H1 (cell line): ENCODE data around the gene CABLES2. TPM values are rescaled to one million over a fixed set of nuclear protein-coding genes. Genes with fewer than 3 reads are reported as not detected.

Experiments used
- CTCF ChIA-PET: fragments of 300-600 bp; sonication (Branson Sonifier 250); formaldehyde crosslinking; loops from one replicate; lab custom pipeline; 2021; ENCODE audit not compliant: partially characterized antibody; lab: Charles Lee
- POLR2A ChIA-PET: fragments of 300-600 bp; sonication (Branson Sonifier 250); formaldehyde crosslinking; loops from one replicate; lab custom pipeline; 2021; ENCODE audit warnings: inconsistent platforms; ENCODE audit not compliant: partially characterized antibody; lab: Charles Lee
- DNase-seq, 2 experiments: peaks; one replicate each; pipeline versions ENCODE4 v3.0.0 to v3.0.0-alpha.2; 2010 to 2022; ENCODE audit warnings: low spot score in 2 of 2, low read depth in 1 of 2, mixed read lengths in 1 of 2
- FAIRE-seq: peaks from 2 replicates; lab custom pipeline; 2011; peaks lifted over from hg19 to GRCh38; lab: Jason Lieb, UNC
- H2AFZ ChIP-seq: 2 replicates; pipeline ENCODE4 v1.8.1; 2012; ENCODE audit warnings: low read length, inconsistent platforms
- H2AK5ac ChIP-seq: 2 replicates; pipeline ENCODE4 v1.6.1; 2013; ENCODE audit warnings: low read depth, low read length
- H2BK120ac ChIP-seq: replicated peaks from 2 replicates; pipeline ENCODE3; 2013; ENCODE audit warnings: low read depth, low read length, inconsistent platforms
- H2BK12ac ChIP-seq: 2 replicates; pipeline ENCODE4 v1.6.1; 2013; ENCODE audit warnings: low read depth, low read length
- H2BK15ac ChIP-seq: 2 replicates; pipeline ENCODE4 v1.6.1; 2013; ENCODE audit warnings: low read length
- H2BK20ac ChIP-seq: 2 replicates; pipeline ENCODE4 v1.6.1; 2013; ENCODE audit warnings: low read length
- H2BK5ac ChIP-seq: 2 replicates; pipeline ENCODE4 v1.6.1; 2013; ENCODE audit warnings: low read depth, low read length
- H3K14ac ChIP-seq: 2 replicates; pipeline ENCODE4 v1.6.1; 2013; ENCODE audit warnings: inconsistent platforms; ENCODE audit not compliant: insufficient read length
- H3K18ac ChIP-seq: 2 replicates; pipeline ENCODE4 v1.6.1; 2013; ENCODE audit warnings: low read length; ENCODE audit errors: extremely low read depth
- H3K23ac ChIP-seq: 2 replicates; pipeline ENCODE4 v1.6.1; 2013; ENCODE audit warnings: inconsistent platforms; ENCODE audit not compliant: insufficient read length
- H3K23me2 ChIP-seq: 2 replicates; pipeline ENCODE4 v1.6.1; 2013; ENCODE audit warnings: low read depth, low read length
- H3K27ac ChIP-seq: 2 replicates; pipeline ENCODE4 v1.6.1; 2011; ENCODE audit warnings: low read depth, low read length, inconsistent platforms
- H3K27me3 ChIP-seq, 4 experiments: replicated peaks in 1 of 4; 1 replicate in 1 of 4; 2 replicates in 3 of 4; pipeline versions ENCODE4 v1.6.1 to v1.8.1; 2011 to 2013; ENCODE audit warnings: low read length in 3 of 4, mild to moderate bottlenecking in 3 of 4, inconsistent platforms in 2 of 4, mixed read lengths in 2 of 4, moderate library complexity in 1 of 4; ENCODE audit not compliant: control insufficient read depth in 3 of 4, insufficient read depth in 3 of 4; ENCODE audit errors: extremely low read depth in 1 of 4
- H3K36me3 ChIP-seq, 4 experiments: 2 replicates each; pipeline versions ENCODE4 v1.6.1 to v1.8.1; 2011 to 2013; ENCODE audit warnings: mild to moderate bottlenecking in 4 of 4, low read length in 3 of 4, moderate library complexity in 2 of 4, control low read depth in 1 of 4, inconsistent platforms in 1 of 4; ENCODE audit not compliant: insufficient read depth in 4 of 4, control insufficient read depth in 2 of 4
- H3K4ac ChIP-seq: replicated peaks from 2 replicates; pipeline ENCODE3; 2013; ENCODE audit warnings: low read length, low read depth, mixed read lengths, inconsistent platforms; ENCODE audit not compliant: insufficient read length
- H3K4me1 ChIP-seq, 4 experiments: replicated peaks in 1 of 4; 1 replicate in 1 of 4; 2 replicates in 3 of 4; pipeline versions ENCODE4 v1.6.1 to v1.8.1; 2011 to 2013; ENCODE audit warnings: low read length in 3 of 4, inconsistent platforms in 2 of 4, mixed read lengths in 1 of 4; ENCODE audit not compliant: insufficient read depth in 4 of 4, control insufficient read depth in 3 of 4
- H3K4me2 ChIP-seq, 2 experiments: 2 replicates each; pipeline versions ENCODE4 v1.6.1 to v1.8.1; 2011 to 2013; ENCODE audit warnings: low read depth in 2 of 2, low read length in 2 of 2, control low read depth in 1 of 2, inconsistent platforms in 1 of 2, mild to moderate bottlenecking in 1 of 2; ENCODE audit not compliant: insufficient read depth in 1 of 2
- H3K4me3 ChIP-seq, 4 experiments: fragments of 200-600, 300-600 bp in 1 of 4; sonication (generic), shearing (Covaris generic), sonication (Bioruptor Twin) in 1 of 4; 2 replicates each; pipeline versions ENCODE4 v1.5.1 to v1.8.1; 2011 to 2016; ENCODE audit warnings: low read length in 4 of 4, low read depth in 3 of 4, control low read depth in 2 of 4, inconsistent platforms in 2 of 4, mild to moderate bottlenecking in 2 of 4, mixed read lengths in 1 of 4, moderate library complexity in 1 of 4; ENCODE audit not compliant: insufficient read depth in 2 of 4; ENCODE audit errors: extremely low read depth in 1 of 4
- H3K56ac ChIP-seq: replicated peaks from 2 replicates; pipeline ENCODE3; 2013; ENCODE audit warnings: low read depth, mild to moderate bottlenecking, mixed read lengths, low read length, inconsistent platforms; ENCODE audit not compliant: insufficient read length
- H3K79me1 ChIP-seq: 2 replicates; pipeline ENCODE4 v1.6.1; 2013; ENCODE audit warnings: low read depth, low read length, control low read depth
- H3K79me2 ChIP-seq, 2 experiments: 2 replicates each; pipeline versions ENCODE4 v1.6.1 to v1.8.1; 2012 to 2013; ENCODE audit warnings: low read length in 2 of 2, mild to moderate bottlenecking in 2 of 2, inconsistent platforms in 1 of 2; ENCODE audit not compliant: insufficient read depth in 2 of 2, control insufficient read depth in 1 of 2
- H3K9ac ChIP-seq, 4 experiments: replicated peaks in 1 of 4; 1 replicate in 1 of 4; 2 replicates in 3 of 4; pipeline versions ENCODE4 v1.6.1 to v1.8.1; 2011 to 2013; ENCODE audit warnings: low read depth in 3 of 4, low read length in 3 of 4, control low read depth in 2 of 4, mild to moderate bottlenecking in 2 of 4, moderate library complexity in 2 of 4, inconsistent platforms in 1 of 4; ENCODE audit errors: extremely low read depth in 1 of 4
- H3K9me3 ChIP-seq, 2 experiments: 2 replicates each; pipeline versions ENCODE4 v1.6.1 to v1.8.1; 2012 to 2013; ENCODE audit warnings: mild to moderate bottlenecking in 2 of 2, moderate library complexity in 2 of 2, control low read depth in 1 of 2, inconsistent platforms in 1 of 2, low read depth in 1 of 2, low read length in 1 of 2, mixed read lengths in 1 of 2; ENCODE audit not compliant: insufficient read depth in 2 of 2
- H4K20me1 ChIP-seq, 2 experiments: replicated peaks in 1 of 2; 2 replicates each; pipeline versions ENCODE3 to v1.8.1; 2011 to 2013; ENCODE audit warnings: inconsistent platforms in 2 of 2, low read length in 2 of 2, mild to moderate bottlenecking in 1 of 2; ENCODE audit not compliant: insufficient read depth in 2 of 2, control insufficient read depth in 1 of 2
- H4K5ac ChIP-seq: 2 replicates; pipeline ENCODE4 v1.6.1; 2013; ENCODE audit warnings: low read length, low read depth, mixed read lengths, inconsistent platforms; ENCODE audit not compliant: insufficient read length
- H4K8ac ChIP-seq: 2 replicates; pipeline ENCODE4 v1.8.0; 2013; ENCODE audit warnings: mild to moderate bottlenecking, moderate library complexity, low read length, inconsistent platforms; ENCODE audit not compliant: insufficient read depth; ENCODE audit errors: extremely low read depth
- H4K91ac ChIP-seq: replicated peaks from 2 replicates; pipeline ENCODE3; 2013; ENCODE audit warnings: low read length, mixed read lengths, inconsistent platforms; ENCODE audit not compliant: insufficient read length
- BACH1 ChIP-seq: IDR thresholded peaks from 2 replicates; pipeline ENCODE4 v1.6.1; 2012; ENCODE audit warnings: low read length, improper control_type of control experiment
- CHD2 ChIP-seq: IDR thresholded peaks from 2 replicates; pipeline ENCODE4 v1.6.1; 2012; ENCODE audit warnings: low read length, improper control_type of control experiment
- EP300 ChIP-seq, 2 experiments: IDR thresholded peaks; 1 replicate in 1 of 2; 2 replicates in 1 of 2; pipeline ENCODE4 v1.6.1; 2011 to 2012; ENCODE audit warnings: low read depth in 2 of 2, low read length in 2 of 2, mild to moderate bottlenecking in 2 of 2, borderline replicate concordance in 1 of 2, inconsistent platforms in 1 of 2, moderate library complexity in 1 of 2
- EZH2 ChIP-seq: fragments of 200-600 bp; sonication (generic); IDR thresholded peaks from 2 replicates; pipeline ENCODE4 v1.7.1; 2012; ENCODE audit warnings: low read depth, mild to moderate bottlenecking, moderate library complexity, low read length, inconsistent platforms; ENCODE audit not compliant: severe bottlenecking
- FOSL1 ChIP-seq: IDR thresholded peaks from 2 replicates; pipeline ENCODE4 v1.6.1; 2011; ENCODE audit warnings: mild to moderate bottlenecking, low read depth, low read length, moderate library complexity; ENCODE audit not compliant: insufficient read depth
- GTF2F1 ChIP-seq: IDR thresholded peaks from 2 replicates; pipeline ENCODE4 v1.6.1; 2012; ENCODE audit warnings: low read depth, low read length, improper control_type of control experiment, borderline replicate concordance
- KDM5A ChIP-seq: fragments of 200-600 bp; IDR thresholded peaks from 2 replicates; pipeline ENCODE4 v1.7.1; 2012; ENCODE audit warnings: mild to moderate bottlenecking, low read length, inconsistent platforms, mixed read lengths
- NANOG ChIP-seq: IDR thresholded peaks from 2 replicates; pipeline ENCODE4 v1.6.1; 2011; ENCODE audit warnings: low read length, low read depth, mild to moderate bottlenecking, inconsistent platforms; ENCODE audit not compliant: insufficient read depth, poor library complexity, severe bottlenecking
- RXRA ChIP-seq: IDR thresholded peaks from 2 replicates; pipeline ENCODE4 v1.6.1; 2011; ENCODE audit warnings: low read depth, mild to moderate bottlenecking, low read length, moderate library complexity; ENCODE audit not compliant: insufficient read depth
- SUZ12 ChIP-seq: fragments of 200-600 bp; sonication (generic); IDR thresholded peaks from 2 replicates; pipeline ENCODE4 v1.6.1; 2012; ENCODE audit warnings: mild to moderate bottlenecking, inconsistent platforms, low read length, moderate library complexity, mixed read lengths
- USF2 ChIP-seq: IDR thresholded peaks from 2 replicates; pipeline ENCODE4 v1.6.1; 2011; ENCODE audit warnings: low read length, improper control_type of control experiment
- WGBS, 2 experiments: shearing (Covaris generic) in 1 of 2; methylation state at CpG; one replicate each; pipeline versions ENCODE4 v1.1.6 to v1.1.7; 2013 to 2015; ENCODE audit warnings: low lambda C conversion rate in 2 of 2, mixed read lengths in 2 of 2, inconsistent platforms in 1 of 2, low coverage in 1 of 2, missing lambda C conversion rate in 1 of 2; ENCODE audit not compliant: insufficient replicate concordance in 2 of 2, insufficient coverage in 1 of 2, insufficient read length in 1 of 2; ENCODE audit errors: extremely low coverage in 1 of 2, missing lambda C conversion rate in 1 of 2; 5-methylcytosine and 5-hydroxymethylcytosine counted together
- polyA plus RNA-seq, 7 experiments: library from polyadenylated mRNA; depleted of rRNA in 3 of 7; stranded (reverse) in 5 of 7; unstranded in 2 of 7; fragments of >200 nt in 5 of 7; fragments of 200-250 nt in 2 of 7; gene quantifications; 1 replicate in 5 of 7; 2 replicates in 1 of 7; 4 replicates in 1 of 7; pipeline versions ENCODE4 v1.2.1 to v1.2.3, GENCODE V29; 2011 to 2013; ENCODE audit warnings: missing spikeins in 2 of 7, mixed read lengths in 2 of 7
- total RNA-seq: library from RNA; stranded (reverse); fragmentation: NEBNext Ultra II Directional; extraction: Animal tissue kit (Norgen Biotek cat#: 25700); gene quantifications from 2 replicates; pipeline ENCODE4 v1.2.1, GENCODE V29; 2021

CABLES2 gene
- total and polyA plus RNA-seq, 2 of the 8 experiments (the other 6 are each of a cell fraction or from before 2014, with no cell fraction given): 8.0 to 8.8 TPM

GRCh38 chr20:62453186-62453808 lies 46.2 kb upstream of the CABLES2 start:
- Histone ChIP-seq H3K9me3 (no peaks in the 10 kb centered on the region), H3K23ac (no peak overlapping the region), H3K4me3 (no peak overlapping the region), H3K4me1 (peaks cover 0 to 8% (median 1%) of the 10 kb centered on the region in 4 experiments; a peak in 1 of 7 replicates), H3K4ac (no peak overlapping the region), H3K27me3 (no peaks in the 10 kb centered on the region), H3K56ac (no peak overlapping the region), H3K18ac (no peak overlapping the region), H2AK5ac (no peak overlapping the region), H4K20me1 (no peaks in the 10 kb centered on the region), H2AFZ (no peak overlapping the region), H3K36me3 (no peaks in the 10 kb centered on the region), H2BK5ac (no peak overlapping the region), H3K79me1 (no peaks in the 10 kb centered on the region; the same call in 1 of the 2 replicates), H2BK120ac (no peak overlapping the region), H3K4me2 (no peak overlapping the region), H4K91ac (no peak overlapping the region), H4K5ac (no peak overlapping the region), H2BK15ac (no peak overlapping the region), H3K79me2 (no peaks in the 10 kb centered on the region), H3K9ac (no peak overlapping the region), H3K27ac (no peak overlapping the region), H2BK20ac (no peak overlapping the region), H2BK12ac (no peak overlapping the region), H3K14ac (no peak overlapping the region), H3K23me2 (peaks cover 3% of the 10 kb centered on the region; the same call in 1 of the 2 replicates), H4K8ac (no peak overlapping the region)
- no peak for DNase-seq
- FAIRE-seq: no peak
- WGBS, 2 experiments: 93% methylated on average over 15 of the region's 17 CpGs; no CpG with 5 or more reads in 1 of the 2 experiments
- POLR2A ChIA-PET: interaction anchor here (1.1 kb wide), 1 partner anchor 30 kb away, joined by 3 read pairs; no protein-coding TSS in a partner anchor
- CTCF ChIA-PET: interaction anchor here (0.8 to 2.1 kb wide), 5 partner anchors 10 to 157 kb away, joined by 3 to 8 read pairs (median 4); no protein-coding TSS in a partner anchor
- no peak for TF ChIP-seq SUZ12
- no peak for TF ChIP-seq BACH1
- TF ChIP-seq FOSL1: no peak
- TF ChIP-seq EZH2: no peak
- TF ChIP-seq NANOG: no peak
- no peak for TF ChIP-seq EP300 (IDR thresholded peaks at IDR 0.05; ENCODE audit: borderline replicate concordance in 1 of 2, low read depth in 2 of 2, low read length in 2 of 2)
- TF ChIP-seq RXRA: no peak
- no peak for TF ChIP-seq KDM5A
- no peak for TF ChIP-seq USF2
- no peak for TF ChIP-seq CHD2
- TF ChIP-seq GTF2F1: no peak
